ENCODE data around the gene ZNF446. TPM values are rescaled to one million over a fixed set of nuclear protein-coding genes. Genes with fewer than 3 reads are reported as not detected.
"Not testable (repeated sequence)": the region's sequence is repeated elsewhere in the genome, so short reads cannot be mapped to it uniquely, and the experiment has no call there.

Gene ZNF446
- total RNA-seq, 2 experiments from 2014 or later, result 6.4 to 7.5 TPM

- ChIA-PET POLR2A (interaction anchor here (0.8 kb wide), 1 partner anchor 9 kb away, joined by 4 read pairs; no protein-coding TSS in a partner anchor), CTCF (interaction anchor here (1.0 to 1.8 kb wide), 4 partner anchors 13 to 124 kb away, joined by 3 to 5 read pairs (median 3); no protein-coding TSS in a partner anchor)
- Mint-ChIP-seq H3K4me3 (peak within 1 kb of the TSS; percentile 78), H3K36me3 (peaks cover 26% of the 10 kb centered on the region), H3K27me3 (peaks cover 13% of the 10 kb centered on the region), H3K4me1 (ENCODE audit: low read depth) (peaks cover 21% of the 10 kb centered on the region), H3K27ac (no peak within 1 kb of the TSS), H3K9me3 (peaks cover 20% of the 10 kb centered on the region)
- intact Hi-C loops (cut with micrococcal nuclease), result loop anchor here (1.0 to 2.0 kb wide), 4 partner anchors 11 to 65 kb away; partner anchors contain the start of genes RPS5, ZNF132, ZNF446 and ZNF584
- DNase-seq, result peak; percentile 97
These were observed 24.6 kb upstream of the ZNF446 start, which contains the start of gene ZNF324B for GRCh38 chr19:58451358-58452101. TSS of gene ZNF324B (plus strand) at chr19:58451622. CDS start at chr19:58453702, 2,080 bp downstream.

GRCh38 chr19:58453743-58454142 is 22.4 kb upstream of the ZNF446 start:
- H3K4me3 Mint-ChIP-seq, result no peak overlapping the region
- intact Hi-C loops (cut with micrococcal nuclease), result no loop called here
- H3K27ac Mint-ChIP-seq, result no peak overlapping the region
- peaks cover 21% of the 10 kb centered on the region for H3K4me1 Mint-ChIP-seq (ENCODE audit: low read depth)
- H3K36me3 Mint-ChIP-seq, result peaks cover 31% of the 10 kb centered on the region
- ChIA-PET POLR2A (no interaction called here), CTCF (interaction anchor here (0.6 kb wide), 1 partner anchor 12 kb away, joined by 3 read pairs; no protein-coding TSS in a partner anchor)
- peaks cover 13% of the 10 kb centered on the region for H3K9me3 Mint-ChIP-seq
- DNase-seq, result no peak
- peaks cover 7% of the 10 kb centered on the region for H3K27me3 Mint-ChIP-seq

- no peaks in the 10 kb centered on the region for H3K9me3 Mint-ChIP-seq
- ChIA-PET CTCF (no interaction called here), POLR2A (no interaction called here)
- intact Hi-C loops (cut with micrococcal nuclease), result no loop called here
- H3K36me3 Mint-ChIP-seq, result peaks cover 31% of the 10 kb centered on the region
- peaks cover 2% of the 10 kb centered on the region for H3K27me3 Mint-ChIP-seq
- peaks cover 17% of the 10 kb centered on the region for H3K4me1 Mint-ChIP-seq (ENCODE audit: low read depth)
- H3K4me3 Mint-ChIP-seq, result no peak overlapping the region
- no peak for DNase-seq
- no peak overlapping the region for H3K27ac Mint-ChIP-seq
These were observed 20.8 kb upstream of the ZNF446 start for GRCh38 chr19:58455306-58455705.

GRCh38 chr19:58456111-58456510 is 20.0 kb upstream of the ZNF446 start:
- H3K4me1 Mint-ChIP-seq (ENCODE audit: low read depth), result peaks cover 10% of the 10 kb centered on the region
- intact Hi-C loops (cut with micrococcal nuclease), result no loop called here
- H3K27ac Mint-ChIP-seq, result no peak overlapping the region
- DNase-seq, result no peak
- CTCF ChIA-PET, result no interaction called here
- peaks cover 2% of the 10 kb centered on the region for H3K27me3 Mint-ChIP-seq
- H3K4me3 Mint-ChIP-seq, result no peak overlapping the region
- H3K9me3 Mint-ChIP-seq, result no peaks in the 10 kb centered on the region
- H3K36me3 Mint-ChIP-seq, result peaks cover 31% of the 10 kb centered on the region
- POLR2A ChIA-PET, result no interaction called here

GRCh38 chr19:58460039-58460438 is 16.1 kb upstream of the ZNF446 start:
- ChIA-PET CTCF (no interaction called here), POLR2A (interaction anchor here (1.5 kb wide), 1 partner anchor 15 kb away, joined by 3 read pairs; no protein-coding TSS in a partner anchor)
- DNase-seq, result no peak
- no peak overlapping the region for H3K27ac Mint-ChIP-seq
- H3K27me3 Mint-ChIP-seq, result no peaks in the 10 kb centered on the region
- H3K36me3 Mint-ChIP-seq, result peaks cover 22% of the 10 kb centered on the region
- intact Hi-C loops (cut with micrococcal nuclease), result no loop called here
- no peak overlapping the region for H3K4me3 Mint-ChIP-seq
- H3K9me3 Mint-ChIP-seq, result no peaks in the 10 kb centered on the region
- no peaks in the 10 kb centered on the region for H3K4me1 Mint-ChIP-seq (ENCODE audit: low read depth)

GRCh38 chr19:58466089-58466759 is 9.9 kb upstream of the ZNF446 start:
- peak overlapping the region; percentile 83 for H3K4me3 Mint-ChIP-seq
- ChIA-PET CTCF (interaction anchor here (0.7 to 1.0 kb wide), 3 partner anchors 13 to 54 kb away, joined by 3 read pairs; no protein-coding TSS in a partner anchor), POLR2A (interaction anchor here (0.6 to 2.1 kb wide), 4 partner anchors 10 to 161 kb away, joined by 3 to 4 read pairs (median 4); partner anchors contain the start of genes ERVK3-1, ZNF446 and ZNF584)
- no peak for DNase-seq
- H3K4me1 Mint-ChIP-seq (ENCODE audit: low read depth), result peaks cover 17% of the 10 kb centered on the region
- intact Hi-C loops (cut with micrococcal nuclease), result loop anchor here (2.0 kb wide), 3 partner anchors 33 to 187 kb away; partner anchors contain the start of genes TRIM28 and ZNF8
- H3K36me3 Mint-ChIP-seq, result peaks cover 4% of the 10 kb centered on the region
- no peak overlapping the region for H3K27ac Mint-ChIP-seq
- H3K27me3 Mint-ChIP-seq, result no peaks in the 10 kb centered on the region
- no peaks in the 10 kb centered on the region for H3K9me3 Mint-ChIP-seq

GRCh38 chr19:58466760-58467589 is 9.2 kb upstream of the ZNF446 start, which contains the start of gene ZNF324:
TSS of gene ZNF324 (plus strand) at chr19:58467080. CDS start at chr19:58469186, 2,106 bp downstream.
- H3K9me3 Mint-ChIP-seq, result no peaks in the 10 kb centered on the region
- H3K36me3 Mint-ChIP-seq, result peaks cover 4% of the 10 kb centered on the region
- POLR2A ChIA-PET, result interaction anchor here (0.6 to 2.1 kb wide), 4 partner anchors 9 to 162 kb away, joined by 3 to 4 read pairs (median 4); partner anchors contain the start of genes ERVK3-1, ZNF446 and ZNF584
- peak within 1 kb of the TSS; percentile 83 for H3K4me3 Mint-ChIP-seq
- H3K27me3 Mint-ChIP-seq, result no peaks in the 10 kb centered on the region
- intact Hi-C loops (cut with micrococcal nuclease), result loop anchor here (1.0 to 2.0 kb wide), 5 partner anchors 8 to 188 kb away; partner anchors contain the start of genes TRIM28, ZNF132 and ZNF8
- peak within 1 kb of the TSS; percentile 62 for H3K27ac Mint-ChIP-seq
- CTCF ChIA-PET, result no interaction called here
- H3K4me1 Mint-ChIP-seq (ENCODE audit: low read depth), result peaks cover 17% of the 10 kb centered on the region
- peak; percentile 99 for DNase-seq

- Mint-ChIP-seq H3K4me3 (peak overlapping the region; percentile 83), H3K27me3 (no peaks in the 10 kb centered on the region), H3K36me3 (peaks cover 10% of the 10 kb centered on the region), H3K4me1 (ENCODE audit: low read depth) (peaks cover 17% of the 10 kb centered on the region), H3K9me3 (no peaks in the 10 kb centered on the region), H3K27ac (no peak overlapping the region)
- no peak for DNase-seq
- CTCF ChIA-PET, result interaction anchor here (1.2 kb wide), 1 partner anchor 16 kb away, joined by 3 read pairs; the partner anchor contains the start of gene ZNF324B
- intact Hi-C loops (cut with micrococcal nuclease), result no loop called here
- POLR2A ChIA-PET, result interaction anchor here (0.6 kb wide), 1 partner anchor 21 kb away, joined by 3 read pairs; no protein-coding TSS in a partner anchor
These were observed 7.8 kb upstream of the ZNF446 start for GRCh38 chr19:58468216-58468839.

GRCh38 chr19:58469241-58470013 is 6.7 kb upstream of the ZNF446 start:
- H3K4me3 Mint-ChIP-seq, result peak overlapping the region; percentile 8
- no peaks in the 10 kb centered on the region for H3K27me3 Mint-ChIP-seq
- intact Hi-C loops (cut with micrococcal nuclease), result no loop called here
- ChIA-PET POLR2A (no interaction called here), CTCF (interaction anchor here (0.6 to 1.2 kb wide), 2 partner anchors 17 to 61 kb away, joined by 3 read pairs; partner anchors contain the start of genes ZNF324B and ZNF584)
- no peak for DNase-seq
- peaks cover 10% of the 10 kb centered on the region for H3K36me3 Mint-ChIP-seq
- H3K9me3 Mint-ChIP-seq, result no peaks in the 10 kb centered on the region
- peaks cover 17% of the 10 kb centered on the region for H3K4me1 Mint-ChIP-seq (ENCODE audit: low read depth)
- no peak overlapping the region for H3K27ac Mint-ChIP-seq

- H3K27me3 Mint-ChIP-seq; CTCF ChIA-PET; POLR2A ChIA-PET; H3K9me3 Mint-ChIP-seq; H3K4me3 Mint-ChIP-seq; H3K27ac Mint-ChIP-seq; intact Hi-C loops (cut with micrococcal nuclease); DNase-seq: not testable (repeated sequence)
- Mint-ChIP-seq H3K4me1 (ENCODE audit: low read depth) (peaks cover 25% of the 10 kb centered on the region), H3K36me3 (peaks cover 10% of the 10 kb centered on the region)
These were observed 5.2 kb upstream of the ZNF446 start for GRCh38 chr19:58470837-58471543.
